K562 (cell line): ENCODE data around the gene BCAS4.

ENCODE experiments used
- CHD2 ChIP-seq: IDR thresholded peaks from 2 replicates; pipeline ENCODE4 v1.6.1; 2011; ENCODE audit warnings: low read depth, low read length
- CTCF ChIP-seq, 3 experiments: IDR thresholded peaks in 2 of 3; conservative IDR thresholded peaks in 1 of 3; 2 replicates each; pipeline ENCODE4 v1.5.1; 2011 to 2012; ENCODE audit warnings: low read length in 3 of 3, mild to moderate bottlenecking in 3 of 3, control low read depth in 2 of 3, improper control_type of control experiment in 1 of 3, inconsistent platforms in 1 of 3, low read depth in 1 of 3, mixed read lengths in 1 of 3, moderate library complexity in 1 of 3; ENCODE audit not compliant: insufficient read depth in 2 of 3
- PML ChIP-seq: IDR thresholded peaks from 2 replicates; pipeline ENCODE4 v1.6.1; 2012; ENCODE audit warnings: low read length, inconsistent platforms
- POLR2A ChIP-seq: fragments of 450-650 bp; conservative IDR thresholded peaks from 2 replicates; pipeline ENCODE4 v1.6.1; 2016
- TCF7 ChIP-seq: sonication (generic); IDR thresholded peaks from 2 replicates; pipeline ENCODE4 v1.6.1; 2016; ENCODE audit warnings: antibody characterized with exemption, borderline replicate concordance
- TRIM24 ChIP-seq, 2 experiments: fragments of 450-650 bp; IDR thresholded peaks; 2 replicates each; pipeline ENCODE4 v1.6.1; 2016
- ZBED1 ChIP-seq: IDR thresholded peaks from 2 replicates; pipeline ENCODE4 v1.6.1; 2014
- ZBTB1 ChIP-seq: sonication (generic); formaldehyde crosslinking; IDR thresholded peaks from 2 replicates; pipeline ENCODE4 v1.8.1; 2023; ENCODE audit warnings: missing genetic modification reagents, low read depth, mild to moderate bottlenecking, borderline replicate concordance
- ZFP91 ChIP-seq: sonication (generic); formaldehyde crosslinking; IDR thresholded peaks from 2 replicates; pipeline ENCODE4 v1.8.0; 2022; ENCODE audit warnings: mild to moderate bottlenecking, missing genetic modification reagents
- ZNF253 ChIP-seq: fragments of 250-450 bp; sonication (Bioruptor Pico); conservative IDR thresholded peaks from 2 replicates; pipeline ENCODE4 v1.6.1; 2021; ENCODE audit warnings: mild to moderate bottlenecking
- ZNF398 ChIP-seq: fragments of 250-450 bp; sonication (Bioruptor Pico); IDR thresholded peaks from 2 replicates; pipeline ENCODE4 v1.8.0; 2021; ENCODE audit warnings: moderate library complexity, mild to moderate bottlenecking, inconsistent platforms
- ZNF512 ChIP-seq: IDR thresholded peaks from 2 replicates; pipeline ENCODE4 v1.6.1; 2016; ENCODE audit warnings: missing genetic modification characterization, missing compliant biosample characterization

GRCh38 chr20:50790651-50791277, 4.1 kb upstream of the BCAS4 start:
- TF ChIP-seq TRIM24 (IDR thresholded peaks at IDR 0.05) (peak in 1 of 2 experiments; percentile 91; a peak in 2 of 4 replicates), ZNF512 (tag) (no peak), ZNF253 (CRISPR knock-in tag) (no peak), POLR2A (peak; percentile 83), ZNF398 (no peak), CTCF (IDR thresholded peaks at IDR 0.05 in 2 of 3, conservative IDR thresholded peaks at IDR 0.05 in 1 of 3; ENCODE audit: insufficient read depth in 2 of 3, low read depth in 1 of 3, low read length in 3 of 3) (peak; percentile 85 to 90 (median 88)), PML (peak; percentile 57), ZFP91 (CRISPR knock-in tag) (no peak), TCF7 (no peak), ZBTB1 (CRISPR knock-in tag) (no peak), CHD2 (no peak), ZBED1 (peak; percentile 50; the same call in 1 of the 2 replicates)
